Middle frontal gyrus (tissue), 1 donor: ENCODE data around the gene FBXO46.

Source experiments
- DNase-seq: peaks from one replicate; pipeline ENCODE4 v3.0.0-alpha.2; 2015; ENCODE audit warnings: low spot score; ENCODE audit errors: extremely low spot score

The FBXO46 gene

GRCh38 chr19:45730368-45731288 lies at the start of gene FBXO46:
TSS of gene FBXO46 (minus strand) at chr19:45730896. CDS start at chr19:45713495, 17,401 bp downstream.
- DNase-seq = peak; percentile 96

GRCh38 chr19:45780146-45780447 lies 49.4 kb upstream of the FBXO46 start:
- no peak for DNase-seq

- DNase-seq = no peak
Observed at GRCh38 chr19:45779231-45780145, 48.8 kb upstream of the FBXO46 start.

- no peak for DNase-seq
Observed at GRCh38 chr19:45778010-45778661, 47.4 kb upstream of the FBXO46 start.

GRCh38 chr19:45777395-45777961 lies 46.8 kb upstream of the FBXO46 start:
- DNase-seq = no peak

- DNase-seq = no peak
Observed at GRCh38 chr19:45774765-45775164, 44.1 kb upstream of the FBXO46 start.

- DNase-seq = no peak
Observed at GRCh38 chr19:45773384-45773783, 42.7 kb upstream of the FBXO46 start.

GRCh38 chr19:45772912-45773311 lies 42.2 kb upstream of the FBXO46 start:
- DNase-seq = no peak

GRCh38 chr19:45772130-45772840 lies 41.6 kb upstream of the FBXO46 start:
- DNase-seq = no peak

- DNase-seq = no peak
Observed at GRCh38 chr19:45771311-45771933, 40.7 kb upstream of the FBXO46 start.

GRCh38 chr19:45770192-45771101 lies 39.8 kb upstream of the FBXO46 start:
- DNase-seq = peak; percentile 62

- no peak for DNase-seq
Observed at GRCh38 chr19:45769821-45770191, 39.1 kb upstream of the FBXO46 start.

- DNase-seq = peak; percentile 89
Observed at GRCh38 chr19:45768984-45769782, 38.5 kb upstream of the FBXO46 start, which contains the start of gene SIX5. TSS of gene SIX5 (minus strand) at chr19:45769252. CDS start at chr19:45768844, 408 bp downstream.

GRCh38 chr19:45768655-45768983 lies 37.9 kb upstream of the FBXO46 start:
- no peak for DNase-seq

- DNase-seq = peak; percentile 7
Observed at GRCh38 chr19:45767881-45768654, 37.4 kb upstream of the FBXO46 start.

GRCh38 chr19:45767410-45767880 lies 36.7 kb upstream of the FBXO46 start:
- DNase-seq = no peak

- DNase-seq = no peak
Observed at GRCh38 chr19:45766869-45767346, 36.2 kb upstream of the FBXO46 start.
